K562 (cell line): ENCODE results near the gene HUNK. TPM values are rescaled to one million over a fixed set of nuclear protein-coding genes. Genes with fewer than 3 reads are reported as not detected.

Experiments
- ATAC-seq: fragments of 200-7000 bp; cut with Tn5 transposase; 3 replicates; pipeline ENCODE4 v1.9.1; 2020; ENCODE audit warnings: moderate library complexity
- BruUV-seq: library from RNA; stranded (reverse); fragments of 400-500 nt; replicated peaks from 2 replicates; lab custom pipeline; 2021; lab: Mats Ljungman, UMichigan
- CTCF ChIA-PET: fragments of 300-600 bp; formaldehyde crosslinking; extraction: SDS; loops from one replicate; lab custom pipeline; 2021; ENCODE audit warnings: low intra/inter-chr PET ratio; lab: Yijun Ruan, JAX
- POLR2A ChIA-PET: fragments of 300-600, 350-650 bp; sonication (Branson Sonifier 250); formaldehyde crosslinking; extraction: SDS; loops from one replicate; lab custom pipeline; 2021; ENCODE audit warnings: antibody characterized with exemption, inconsistent platforms; lab: Yijun Ruan, JAX
- DNase-seq, 4 experiments: peaks; one replicate each; pipeline versions ENCODE4 v3.0.0 to v3.0.0-alpha.2; 2011 to 2018; ENCODE audit warnings: low spot score in 3 of 4, mixed read lengths in 3 of 4; ENCODE audit errors: extremely low read depth in 1 of 4
- FAIRE-seq: peaks from 2 replicates; lab custom pipeline; 2011; peaks lifted over from hg19 to GRCh38; lab: Jason Lieb, UNC
- H2AFZ ChIP-seq: 2 replicates; pipeline ENCODE4 v1.6.0; 2011; ENCODE audit warnings: low read depth, low read length, control low read depth, inconsistent platforms
- H3K27ac ChIP-seq: fragments of 200-600 bp; 3 replicates; pipeline ENCODE4 v1.8.0; 2011; ENCODE audit warnings: low read depth, mild to moderate bottlenecking, control low read depth, inconsistent platforms, low read length, moderate library complexity, mixed read lengths; ENCODE audit errors: extremely low read depth
- H3K27me3 ChIP-seq, 2 experiments: fragments of 300-600 bp in 1 of 2; 2 replicates in 1 of 2; 3 replicates in 1 of 2; pipeline versions ENCODE4 v1.6.0 to v1.8.0; 2011; ENCODE audit warnings: inconsistent platforms in 2 of 2, low read length in 2 of 2, mild to moderate bottlenecking in 1 of 2, mixed read lengths in 1 of 2, moderate library complexity in 1 of 2; ENCODE audit not compliant: control insufficient read depth in 2 of 2, insufficient read depth in 2 of 2
- H3K36me3 ChIP-seq: fragments of 300-600 bp; 3 replicates; pipeline ENCODE4 v1.8.0; 2011; ENCODE audit warnings: mild to moderate bottlenecking, low read length, inconsistent platforms; ENCODE audit not compliant: control insufficient read depth, insufficient read depth
- H3K4me1 ChIP-seq, 2 experiments: fragments of 200-600 bp in 1 of 2; replicated peaks in 1 of 2; 2 replicates in 1 of 2; 3 replicates in 1 of 2; pipeline versions ENCODE4 v1.5.1 to v1.8.0; 2011; ENCODE audit warnings: inconsistent platforms in 2 of 2, low read length in 2 of 2, mild to moderate bottlenecking in 1 of 2, mixed read lengths in 1 of 2, moderate library complexity in 1 of 2; ENCODE audit not compliant: control insufficient read depth in 2 of 2, insufficient read depth in 2 of 2
- H3K4me2 ChIP-seq: 2 replicates; pipeline ENCODE4 v1.6.1; 2011; ENCODE audit warnings: low read length, control low read depth, inconsistent platforms, mixed read lengths; ENCODE audit not compliant: insufficient read depth
- H3K4me3 ChIP-seq: fragments of 200-600 bp; sonication (generic), shearing (Covaris generic); 2 replicates; pipeline ENCODE4 v1.5.1; 2016; ENCODE audit warnings: control low read depth, inconsistent platforms
- H3K79me2 ChIP-seq: fragments of 200-600 bp; 3 replicates; pipeline ENCODE4 v1.8.0; 2011; ENCODE audit warnings: low read length, inconsistent platforms; ENCODE audit not compliant: control insufficient read depth, insufficient read depth
- H3K9ac ChIP-seq, 2 experiments: 2 replicates each; pipeline versions ENCODE4 v1.6.0 to v1.6.1; 2011; ENCODE audit warnings: low read depth in 2 of 2, low read length in 2 of 2, control low read depth in 1 of 2, inconsistent platforms in 1 of 2, mild to moderate bottlenecking in 1 of 2, mixed read lengths in 1 of 2; ENCODE audit not compliant: insufficient read depth in 1 of 2
- H3K9me1 ChIP-seq: one replicate; pipeline ENCODE4 v1.6.0; 2011; ENCODE audit warnings: inconsistent platforms, mild to moderate bottlenecking, low read length, moderate library complexity; ENCODE audit not compliant: control insufficient read depth, insufficient read depth
- H3K9me3 ChIP-seq: replicated peaks from 2 replicates; pipeline ENCODE4 v1.5.1; 2011; ENCODE audit warnings: low read depth, low read length, inconsistent platforms; ENCODE audit not compliant: control insufficient read depth, insufficient read depth
- H4K20me1 ChIP-seq: replicated peaks from 2 replicates; pipeline ENCODE4 v1.6.1; 2011; ENCODE audit warnings: low read length, inconsistent platforms, mixed read lengths; ENCODE audit not compliant: control insufficient read depth, insufficient read depth
- CHD2 ChIP-seq: IDR thresholded peaks from 2 replicates; pipeline ENCODE4 v1.6.1; 2011; ENCODE audit warnings: low read depth, low read length
- ETV5 ChIP-seq: sonication (generic); formaldehyde crosslinking; IDR thresholded peaks from 2 replicates; pipeline ENCODE4 v1.4.0; 2020; ENCODE audit warnings: low read depth, mild to moderate bottlenecking, missing genetic modification reagents
- KAT2B ChIP-seq: IDR thresholded peaks from one replicate; pipeline ENCODE4 v1.6.1; 2012; ENCODE audit warnings: low read depth, mild to moderate bottlenecking, control low read depth, inconsistent platforms, low read length, moderate library complexity
- PHTF2 ChIP-seq: fragments of 250-450 bp; sonication (Bioruptor Pico); IDR thresholded peaks from 2 replicates; pipeline ENCODE4 v1.5.0; 2021; ENCODE audit warnings: mild to moderate bottlenecking
- SUPT5H ChIP-seq: fragments of 450-650 bp; IDR thresholded peaks from 2 replicates; pipeline ENCODE4 v1.6.1; 2016
- ZNF764 ChIP-seq: fragments of 250-450 bp; sonication (Bioruptor Pico); IDR thresholded peaks from 2 replicates; pipeline ENCODE4 v1.4.0; 2020; ENCODE audit warnings: low read depth, mild to moderate bottlenecking, moderate library complexity
- WGBS: fragments of 100-300 bp; shearing (Covaris generic); methylation state at CpG from one replicate; pipeline ENCODE4 v1.1.6; 2016; ENCODE audit warnings: low coverage, mixed read lengths; ENCODE audit not compliant: insufficient coverage; ENCODE audit errors: missing lambda C conversion rate; 5-methylcytosine and 5-hydroxymethylcytosine counted together
- in situ Hi-C: fragments of 300-500 bp; cut with MboI; formaldehyde crosslinking; loops from 4 replicates; pipeline ENCODE4 v1.15.0; 2018; ENCODE audit warnings: inconsistent platforms, mixed read lengths
- intact Hi-C: fragments of 100-400 bp; cut with micrococcal nuclease; formaldehyde crosslinking; loops from 2 replicates; pipeline ENCODE4 v1.14.2; 2022
- polyA plus RNA-seq, 8 experiments: library from polyadenylated mRNA; depleted of rRNA in 4 of 8; stranded (reverse) in 5 of 8; unstranded in 3 of 8; fragments of >200 nt; fragmentation: Nextera tagmentation in 2 of 8; fragmentation: Illumina TruSeq in 1 of 8; extraction: Ambion mirVana in 2 of 8; extraction: Trizol in 1 of 8; gene quantifications; 2 replicates each; pipeline versions ENCODE4 v1.2.1 to v1.2.3, GENCODE V29; 2011 to 2014; ENCODE audit warnings: inconsistent platforms in 1 of 8, missing spikeins in 1 of 8
- total RNA-seq, 7 experiments: library from RNA; depleted of rRNA in 6 of 7; stranded (reverse); fragments of >200 nt in 6 of 7; fragmentation: Illumina TruSeq in 2 of 7; extraction: Trizol in 2 of 7; gene quantifications; 2 replicates each; pipeline versions ENCODE4 v1.2.1 to v1.2.3, GENCODE V29; 2011 to 2021; ENCODE audit warnings: low replicate concordance in 1 of 7
- TF ChIP-seq, protein P1 (sequence below): fragments of 450-650 bp; IDR thresholded peaks from 2 replicates; pipeline ENCODE4 v1.7.1; 2018; ENCODE audit warnings: mild to moderate bottlenecking, low read depth; ENCODE audit not compliant: partially characterized antibody

HUNK gene
- total and polyA plus RNA-seq, 9 of the 15 experiments (the other 6 are each of a cell fraction or from before 2014, with no cell fraction given): not detected

DNA sequence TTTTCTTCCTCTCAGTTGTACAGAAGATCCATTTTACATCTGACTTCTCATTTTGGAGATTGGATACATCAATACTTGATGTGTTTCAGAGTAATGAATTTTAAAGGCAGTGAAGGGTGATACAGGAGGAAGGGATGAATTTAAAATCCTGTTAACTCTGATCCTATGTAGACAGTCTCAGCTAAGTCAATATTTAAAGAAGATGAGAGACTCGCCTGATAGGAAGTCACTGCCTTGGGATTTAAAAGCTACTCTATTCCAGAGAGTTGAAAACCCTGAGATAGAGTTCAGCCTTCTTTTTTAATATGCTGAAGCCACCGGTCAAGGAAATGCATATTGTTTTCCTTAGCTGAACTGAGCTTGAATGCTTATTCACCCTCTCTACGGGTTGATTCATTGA is 42.7 kb downstream of the HUNK start:
- Histone ChIP-seq H3K9me3 (no peaks in the 10 kb centered on the region), H3K79me2 (no peaks in the 10 kb centered on the region), H3K27ac (no peak overlapping the region), H3K4me3 (no peak overlapping the region), H3K4me2 (no peak overlapping the region), H3K36me3 (no peaks in the 10 kb centered on the region), H3K4me1 (no peaks in the 10 kb centered on the region), H2AFZ (no peak overlapping the region), H4K20me1 (no peaks in the 10 kb centered on the region; the same call in 1 of the 2 replicates), H3K9ac (no peak overlapping the region), H3K27me3 (peaks cover 38 to 43% of the 10 kb centered on the region in 2 experiments; a peak in 4 of 5 replicates), H3K9me1 (no peaks in the 10 kb centered on the region)
- no peak for ATAC-seq
- no peak for TF ChIP-seq ZNF764 (CRISPR knock-in tag)
- TF ChIP-seq PHTF2 (CRISPR knock-in tag): no peak
- TF ChIP-seq SUPT5H: no peak
- no peak for TF ChIP-seq KAT2B
- no peak for TF ChIP-seq CHD2
- TF ChIP-seq, protein P1, sequence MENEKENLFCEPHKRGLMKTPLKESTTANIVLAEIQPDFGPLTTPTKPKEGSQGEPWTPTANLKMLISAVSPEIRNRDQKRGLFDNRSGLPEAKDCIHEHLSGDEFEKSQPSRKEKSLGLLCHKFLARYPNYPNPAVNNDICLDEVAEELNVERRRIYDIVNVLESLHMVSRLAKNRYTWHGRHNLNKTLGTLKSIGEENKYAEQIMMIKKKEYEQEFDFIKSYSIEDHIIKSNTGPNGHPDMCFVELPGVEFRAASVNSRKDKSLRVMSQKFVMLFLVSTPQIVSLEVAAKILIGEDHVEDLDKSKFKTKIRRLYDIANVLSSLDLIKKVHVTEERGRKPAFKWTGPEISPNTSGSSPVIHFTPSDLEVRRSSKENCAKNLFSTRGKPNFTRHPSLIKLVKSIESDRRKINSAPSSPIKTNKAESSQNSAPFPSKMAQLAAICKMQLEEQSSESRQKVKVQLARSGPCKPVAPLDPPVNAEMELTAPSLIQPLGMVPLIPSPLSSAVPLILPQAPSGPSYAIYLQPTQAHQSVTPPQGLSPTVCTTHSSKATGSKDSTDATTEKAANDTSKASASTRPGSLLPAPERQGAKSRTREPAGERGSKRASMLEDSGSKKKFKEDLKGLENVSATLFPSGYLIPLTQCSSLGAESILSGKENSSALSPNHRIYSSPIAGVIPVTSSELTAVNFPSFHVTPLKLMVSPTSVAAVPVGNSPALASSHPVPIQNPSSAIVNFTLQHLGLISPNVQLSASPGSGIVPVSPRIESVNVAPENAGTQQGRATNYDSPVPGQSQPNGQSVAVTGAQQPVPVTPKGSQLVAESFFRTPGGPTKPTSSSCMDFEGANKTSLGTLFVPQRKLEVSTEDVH: no peak
- TF ChIP-seq ETV5 (CRISPR knock-in tag): no peak
- FAIRE-seq: no peak
- in situ Hi-C loops: no loop called here
- no peak for DNase-seq
- no TSS peak for BruUV-seq
- CTCF ChIA-PET: no interaction called here
- WGBS: 4% methylated on average over 3 of the region's 3 CpGs
- intact Hi-C loops: no loop called here
- POLR2A ChIA-PET: interaction anchor here (0.6 kb wide), 1 partner anchor 251 kb away, joined by 3 read pairs; no protein-coding TSS in a partner anchor
